Liver (tissue), 9 donors: ENCODE measurements around the gene OSGIN1. TPM values are rescaled to one million over a fixed set of nuclear protein-coding genes. Genes with fewer than 3 reads are reported as not detected.

Experiments
- DNase-seq: peaks from one replicate; pipeline ENCODE4 v3.0.0-alpha.2; 2017; ENCODE audit warnings: low spot score
- H3K27ac ChIP-seq, 2 donors: one replicate each; pipeline ENCODE4 v1.7.0; 2013; ENCODE audit warnings: inconsistent platforms in 2 of 2, low read length in 2 of 2, control low read depth in 1 of 2, low read depth in 1 of 2, mild to moderate bottlenecking in 1 of 2
- H3K27me3 ChIP-seq, 4 donors: one replicate each; pipeline versions ENCODE4 v1.6.1 to v1.7.0; 2013; ENCODE audit warnings: low read length in 3 of 4, inconsistent platforms in 1 of 4, mild to moderate bottlenecking in 1 of 4, moderate library complexity in 1 of 4; ENCODE audit not compliant: control insufficient read depth in 4 of 4, insufficient read depth in 4 of 4
- H3K36me3 ChIP-seq, 4 donors: one replicate each; pipeline versions ENCODE4 v1.6.1 to v1.7.0; 2013; ENCODE audit warnings: low read length in 3 of 4, mild to moderate bottlenecking in 3 of 4, low read depth in 1 of 4, moderate library complexity in 1 of 4; ENCODE audit not compliant: control insufficient read depth in 4 of 4, insufficient read depth in 3 of 4
- H3K4me1 ChIP-seq, 4 donors: one replicate each; pipeline versions ENCODE4 v1.6.1 to v1.7.0; 2013; ENCODE audit warnings: low read length in 3 of 4, mild to moderate bottlenecking in 3 of 4, moderate library complexity in 1 of 4; ENCODE audit not compliant: control insufficient read depth in 4 of 4, insufficient read depth in 4 of 4
- H3K4me3 ChIP-seq, 3 donors: one replicate each; pipeline versions ENCODE4 v1.6.1 to v1.7.0; 2013; ENCODE audit warnings: low read length in 3 of 3, control low read depth in 1 of 3, low read depth in 1 of 3, mild to moderate bottlenecking in 1 of 3
- H3K9ac ChIP-seq, 2 donors: one replicate each; pipeline ENCODE4 v1.7.0; 2013; ENCODE audit warnings: low read length in 2 of 2, mild to moderate bottlenecking in 2 of 2, moderate library complexity in 2 of 2, control low read depth in 1 of 2, low read depth in 1 of 2
- H3K9me3 ChIP-seq, 4 donors: one replicate each; pipeline versions ENCODE4 v1.6.1 to v1.7.0; 2013; ENCODE audit warnings: low read length in 3 of 4; ENCODE audit not compliant: control insufficient read depth in 4 of 4
- ATF3 ChIP-seq: IDR thresholded peaks from 2 replicates; pipeline ENCODE4 v1.6.1; 2016; ENCODE audit warnings: antibody characterized with exemption
- CTCF ChIP-seq: fragments of 150-350 bp; IDR thresholded peaks from 2 replicates; pipeline ENCODE4 v1.5.1; 2017; ENCODE audit warnings: improper control_type of control experiment, low read depth, low read length; ENCODE audit not compliant: missing input control
- EGR1 ChIP-seq, 2 donors: IDR thresholded peaks; 2 replicates each; pipeline ENCODE4 v1.6.1; 2016 to 2018; ENCODE audit warnings: antibody characterized with exemption in 2 of 2, low read depth in 2 of 2
- FOXA1 ChIP-seq: IDR thresholded peaks from 2 replicates; pipeline ENCODE4 v1.6.1; 2016; ENCODE audit warnings: antibody characterized with exemption
- FOXA2 ChIP-seq: IDR thresholded peaks from 2 replicates; pipeline ENCODE4 v1.6.1; 2016; ENCODE audit warnings: antibody characterized with exemption
- HNF4A ChIP-seq, 2 donors: conservative IDR thresholded peaks; 2 replicates each; pipeline ENCODE4 v1.6.1; 2016; ENCODE audit warnings: antibody characterized with exemption in 2 of 2, mild to moderate bottlenecking in 2 of 2
- HNF4G ChIP-seq: IDR thresholded peaks from 2 replicates; pipeline ENCODE4 v1.6.1; 2016; ENCODE audit warnings: antibody characterized with exemption
- MAX ChIP-seq: IDR thresholded peaks from 2 replicates; pipeline ENCODE4 v1.6.1; 2016; ENCODE audit warnings: antibody characterized with exemption
- NR2F2 ChIP-seq: IDR thresholded peaks from 2 replicates; pipeline ENCODE4 v1.6.1; 2016; ENCODE audit warnings: antibody characterized with exemption
- RAD21 ChIP-seq, 2 donors: IDR thresholded peaks; 2 replicates each; pipeline ENCODE4 v1.6.1; 2016; ENCODE audit warnings: antibody characterized with exemption in 2 of 2, mild to moderate bottlenecking in 2 of 2
- REST ChIP-seq: IDR thresholded peaks from 2 replicates; pipeline ENCODE4 v1.6.1; 2016; ENCODE audit warnings: antibody characterized with exemption, mild to moderate bottlenecking
- RXRA ChIP-seq, 2 donors: IDR thresholded peaks; 2 replicates each; pipeline ENCODE4 v1.6.1; 2017 to 2018; ENCODE audit warnings: antibody characterized with exemption in 2 of 2, mild to moderate bottlenecking in 1 of 2
- SP1 ChIP-seq: IDR thresholded peaks from 2 replicates; pipeline ENCODE4 v1.6.1; 2018; ENCODE audit warnings: antibody characterized with exemption, mild to moderate bottlenecking
- TAF1 ChIP-seq: conservative IDR thresholded peaks from 2 replicates; pipeline ENCODE4 v1.6.1; 2016; ENCODE audit warnings: antibody characterized with exemption, mild to moderate bottlenecking
- YY1 ChIP-seq: IDR thresholded peaks from 2 replicates; pipeline ENCODE4 v1.6.1; 2016; ENCODE audit warnings: antibody characterized with exemption, mild to moderate bottlenecking
- WGBS: extraction: QIAGEN DNeasy Blood & Tissue Kit; methylation state at CpG from one replicate; pipeline ENCODE4 v1.1.7; 2013; 5-methylcytosine and 5-hydroxymethylcytosine counted together
- polyA plus RNA-seq, 2 donors: library from polyadenylated mRNA; stranded (reverse) in 1 of 2; unstranded in 1 of 2; fragments of 200-250 nt in 1 of 2; fragments of >200 nt in 1 of 2; fragmentation: Nextera tagmentation in 1 of 2; extraction: Ambion mirVana in 1 of 2; gene quantifications; one replicate each; pipeline versions ENCODE4 v1.2.1 to v1.2.3, GENCODE V29; 2013 to 2015
- total RNA-seq, 2 donors: library from RNA; depleted of rRNA; stranded (reverse); fragments of >200 nt; gene quantifications; one replicate each; pipeline ENCODE4 v1.2.3, GENCODE V29; 2014
- donor health status: healthy.
- donor health status: healthy.
- donor health status: healthy.
- donor health status: healthy.
- donor health status: healthy.

Gene OSGIN1
- total and polyA plus RNA-seq, 4 donors, result 7.1 to 90.4 (median 60.4) TPM

- Histone ChIP-seq H3K27ac (peak overlapping the region in 1 of 2 donors; percentile 28), H3K27me3 (no peaks in the 10 kb centered on the region), H3K4me3 (no peak overlapping the region), H3K36me3 (peaks cover 0 to 5% (median 0%) of the 10 kb centered on the region in 4 donors), H3K9ac (no peak overlapping the region), H3K4me1 (peaks cover 13 to 44% (median 34%) of the 10 kb centered on the region in 4 donors), H3K9me3 (no peaks in the 10 kb centered on the region)
- TF ChIP-seq EGR1 (IDR thresholded peaks at IDR 0.05; ENCODE audit: low read depth in 2 of 2), result peak in 1 of 2 donors; percentile 28
- TF ChIP-seq NR2F2, result no peak
- no peak for TF ChIP-seq CTCF
- TF ChIP-seq RAD21 (IDR thresholded peaks at IDR 0.05), result peak in 1 of 2 donors; percentile 33
- WGBS, result 71% methylated on average over 12 of the region's 12 CpGs
- DNase-seq, result no peak
Measured at GRCh38 chr16:83939266-83939855, 13.7 kb upstream of the OSGIN1 start.

GRCh38 chr16:83940119-83940518, 12.9 kb upstream of the OSGIN1 start:
- Histone ChIP-seq H3K27me3 (no peaks in the 10 kb centered on the region), H3K36me3 (peaks cover 0 to 5% (median 0%) of the 10 kb centered on the region in 4 donors), H3K4me3 (no peak overlapping the region), H3K27ac (no peak overlapping the region), H3K4me1 (peaks cover 15 to 45% (median 39%) of the 10 kb centered on the region in 4 donors), H3K9me3 (no peaks in the 10 kb centered on the region), H3K9ac (no peak overlapping the region)
- TF ChIP-seq ATF3 (no peak), HNF4A (conservative IDR thresholded peaks at IDR 0.05) (no peak), FOXA2 (no peak), CTCF (no peak), RAD21 (IDR thresholded peaks at IDR 0.05) (no peak), SP1 (no peak), YY1 (no peak), TAF1 (no peak), FOXA1 (no peak), MAX (no peak), EGR1 (IDR thresholded peaks at IDR 0.05; ENCODE audit: low read depth in 2 of 2) (no peak), REST (no peak), RXRA (IDR thresholded peaks at IDR 0.05) (no peak), HNF4G (no peak)
- 64% methylated on average over 12 of the region's 12 CpGs for WGBS
- no peak for DNase-seq
